K562 (cell line): Measurements from ENCODE around the gene PAX8. TPM values are rescaled to one million over a fixed set of nuclear protein-coding genes. Genes with fewer than 3 reads are reported as not detected.

Experiments used
- ATAC-seq: fragments of 200-7000 bp; cut with Tn5 transposase; 3 replicates; pipeline ENCODE4 v1.9.1; 2020; ENCODE audit warnings: moderate library complexity
- BruUV-seq: library from RNA; stranded (reverse); fragments of 400-500 nt; replicated peaks from 2 replicates; lab custom pipeline; 2021; lab: Mats Ljungman, UMichigan
- CTCF ChIA-PET: fragments of 300-600 bp; formaldehyde crosslinking; extraction: SDS; loops from one replicate; lab custom pipeline; 2021; ENCODE audit warnings: low intra/inter-chr PET ratio; lab: Yijun Ruan, JAX
- POLR2A ChIA-PET: fragments of 300-600, 350-650 bp; sonication (Branson Sonifier 250); formaldehyde crosslinking; extraction: SDS; loops from one replicate; lab custom pipeline; 2021; ENCODE audit warnings: antibody characterized with exemption, inconsistent platforms; lab: Yijun Ruan, JAX
- DNase-seq, 4 experiments: peaks; one replicate each; pipeline versions ENCODE4 v3.0.0 to v3.0.0-alpha.2; 2011 to 2018; ENCODE audit warnings: low spot score in 3 of 4, mixed read lengths in 3 of 4; ENCODE audit errors: extremely low read depth in 1 of 4
- FAIRE-seq: peaks from 2 replicates; lab custom pipeline; 2011; peaks lifted over from hg19 to GRCh38; lab: Jason Lieb, UNC
- H2AFZ ChIP-seq: 2 replicates; pipeline ENCODE4 v1.6.0; 2011; ENCODE audit warnings: low read depth, low read length, control low read depth, inconsistent platforms
- H3K27ac ChIP-seq: fragments of 200-600 bp; 3 replicates; pipeline ENCODE4 v1.8.0; 2011; ENCODE audit warnings: low read depth, mild to moderate bottlenecking, control low read depth, inconsistent platforms, low read length, moderate library complexity, mixed read lengths; ENCODE audit errors: extremely low read depth
- H3K27me3 ChIP-seq, 2 experiments: fragments of 300-600 bp in 1 of 2; 2 replicates in 1 of 2; 3 replicates in 1 of 2; pipeline versions ENCODE4 v1.6.0 to v1.8.0; 2011; ENCODE audit warnings: inconsistent platforms in 2 of 2, low read length in 2 of 2, mild to moderate bottlenecking in 1 of 2, mixed read lengths in 1 of 2, moderate library complexity in 1 of 2; ENCODE audit not compliant: control insufficient read depth in 2 of 2, insufficient read depth in 2 of 2
- H3K36me3 ChIP-seq: fragments of 300-600 bp; 3 replicates; pipeline ENCODE4 v1.8.0; 2011; ENCODE audit warnings: mild to moderate bottlenecking, low read length, inconsistent platforms; ENCODE audit not compliant: control insufficient read depth, insufficient read depth
- H3K4me1 ChIP-seq, 2 experiments: fragments of 200-600 bp in 1 of 2; replicated peaks in 1 of 2; 2 replicates in 1 of 2; 3 replicates in 1 of 2; pipeline versions ENCODE4 v1.5.1 to v1.8.0; 2011; ENCODE audit warnings: inconsistent platforms in 2 of 2, low read length in 2 of 2, mild to moderate bottlenecking in 1 of 2, mixed read lengths in 1 of 2, moderate library complexity in 1 of 2; ENCODE audit not compliant: control insufficient read depth in 2 of 2, insufficient read depth in 2 of 2
- H3K4me2 ChIP-seq: 2 replicates; pipeline ENCODE4 v1.6.1; 2011; ENCODE audit warnings: low read length, control low read depth, inconsistent platforms, mixed read lengths; ENCODE audit not compliant: insufficient read depth
- H3K4me3 ChIP-seq: fragments of 200-600 bp; sonication (generic), shearing (Covaris generic); 2 replicates; pipeline ENCODE4 v1.5.1; 2016; ENCODE audit warnings: control low read depth, inconsistent platforms
- H3K79me2 ChIP-seq: fragments of 200-600 bp; 3 replicates; pipeline ENCODE4 v1.8.0; 2011; ENCODE audit warnings: low read length, inconsistent platforms; ENCODE audit not compliant: control insufficient read depth, insufficient read depth
- H3K9ac ChIP-seq, 2 experiments: 2 replicates each; pipeline versions ENCODE4 v1.6.0 to v1.6.1; 2011; ENCODE audit warnings: low read depth in 2 of 2, low read length in 2 of 2, control low read depth in 1 of 2, inconsistent platforms in 1 of 2, mild to moderate bottlenecking in 1 of 2, mixed read lengths in 1 of 2; ENCODE audit not compliant: insufficient read depth in 1 of 2
- H3K9me1 ChIP-seq: one replicate; pipeline ENCODE4 v1.6.0; 2011; ENCODE audit warnings: inconsistent platforms, mild to moderate bottlenecking, low read length, moderate library complexity; ENCODE audit not compliant: control insufficient read depth, insufficient read depth
- H3K9me3 ChIP-seq: replicated peaks from 2 replicates; pipeline ENCODE4 v1.5.1; 2011; ENCODE audit warnings: low read depth, low read length, inconsistent platforms; ENCODE audit not compliant: control insufficient read depth, insufficient read depth
- H4K20me1 ChIP-seq: replicated peaks from 2 replicates; pipeline ENCODE4 v1.6.1; 2011; ENCODE audit warnings: low read length, inconsistent platforms, mixed read lengths; ENCODE audit not compliant: control insufficient read depth, insufficient read depth
- PCBP1 ChIP-seq: fragments of 200-400 bp; formaldehyde crosslinking; IDR thresholded peaks from 2 replicates; pipeline ENCODE4 v1.6.1; 2018; ENCODE audit warnings: mild to moderate bottlenecking, low read depth, low read length; ENCODE audit not compliant: poor library complexity, severe bottlenecking
- PHB ChIP-seq: fragments of 250-450 bp; sonication (Bioruptor Pico); IDR thresholded peaks from 2 replicates; pipeline ENCODE4 v1.5.0; 2021
- SMARCA4 ChIP-seq: fragments of 450-650 bp; IDR thresholded peaks from 2 replicates; pipeline ENCODE4 v1.6.1; 2016
- SPI1 ChIP-seq: IDR thresholded peaks from 2 replicates; pipeline ENCODE4 v1.6.1; 2011; ENCODE audit warnings: low read depth, low read length, control low read depth, borderline replicate concordance
- ZNF263 ChIP-seq: sonication (generic); formaldehyde crosslinking; IDR thresholded peaks from 2 replicates; pipeline ENCODE4 v1.8.0; 2022; ENCODE audit warnings: mild to moderate bottlenecking, missing genetic modification reagents, borderline replicate concordance
- WGBS: fragments of 100-300 bp; shearing (Covaris generic); methylation state at CpG from one replicate; pipeline ENCODE4 v1.1.6; 2016; ENCODE audit warnings: low coverage, mixed read lengths; ENCODE audit not compliant: insufficient coverage; ENCODE audit errors: missing lambda C conversion rate; 5-methylcytosine and 5-hydroxymethylcytosine counted together
- in situ Hi-C: fragments of 300-500 bp; cut with MboI; formaldehyde crosslinking; loops from 4 replicates; pipeline ENCODE4 v1.15.0; 2018; ENCODE audit warnings: inconsistent platforms, mixed read lengths
- intact Hi-C: fragments of 100-400 bp; cut with micrococcal nuclease; formaldehyde crosslinking; loops from 2 replicates; pipeline ENCODE4 v1.14.2; 2022
- polyA plus RNA-seq, 8 experiments: library from polyadenylated mRNA; depleted of rRNA in 4 of 8; stranded (reverse) in 5 of 8; unstranded in 3 of 8; fragments of >200 nt; fragmentation: Nextera tagmentation in 2 of 8; fragmentation: Illumina TruSeq in 1 of 8; extraction: Ambion mirVana in 2 of 8; extraction: Trizol in 1 of 8; gene quantifications; 2 replicates each; pipeline versions ENCODE4 v1.2.1 to v1.2.3, GENCODE V29; 2011 to 2014; ENCODE audit warnings: inconsistent platforms in 1 of 8, missing spikeins in 1 of 8
- total RNA-seq, 7 experiments: library from RNA; depleted of rRNA in 6 of 7; stranded (reverse); fragments of >200 nt in 6 of 7; fragmentation: Illumina TruSeq in 2 of 7; extraction: Trizol in 2 of 7; gene quantifications; 2 replicates each; pipeline versions ENCODE4 v1.2.1 to v1.2.3, GENCODE V29; 2011 to 2021; ENCODE audit warnings: low replicate concordance in 1 of 7
- TF ChIP-seq, protein P1 (sequence below): IDR thresholded peaks from 2 replicates; pipeline ENCODE4 v1.6.1; 2011; ENCODE audit warnings: borderline replicate concordance, low read depth, mild to moderate bottlenecking, moderate library complexity, low read length; ENCODE audit not compliant: insufficient read depth, poor library complexity, severe bottlenecking

The PAX8 gene
- total and polyA plus RNA-seq, 9 of the 15 experiments (the other 6 are each of a cell fraction or from before 2014, with no cell fraction given), result 0.13 to 2.1 (median 0.51) TPM

DNA sequence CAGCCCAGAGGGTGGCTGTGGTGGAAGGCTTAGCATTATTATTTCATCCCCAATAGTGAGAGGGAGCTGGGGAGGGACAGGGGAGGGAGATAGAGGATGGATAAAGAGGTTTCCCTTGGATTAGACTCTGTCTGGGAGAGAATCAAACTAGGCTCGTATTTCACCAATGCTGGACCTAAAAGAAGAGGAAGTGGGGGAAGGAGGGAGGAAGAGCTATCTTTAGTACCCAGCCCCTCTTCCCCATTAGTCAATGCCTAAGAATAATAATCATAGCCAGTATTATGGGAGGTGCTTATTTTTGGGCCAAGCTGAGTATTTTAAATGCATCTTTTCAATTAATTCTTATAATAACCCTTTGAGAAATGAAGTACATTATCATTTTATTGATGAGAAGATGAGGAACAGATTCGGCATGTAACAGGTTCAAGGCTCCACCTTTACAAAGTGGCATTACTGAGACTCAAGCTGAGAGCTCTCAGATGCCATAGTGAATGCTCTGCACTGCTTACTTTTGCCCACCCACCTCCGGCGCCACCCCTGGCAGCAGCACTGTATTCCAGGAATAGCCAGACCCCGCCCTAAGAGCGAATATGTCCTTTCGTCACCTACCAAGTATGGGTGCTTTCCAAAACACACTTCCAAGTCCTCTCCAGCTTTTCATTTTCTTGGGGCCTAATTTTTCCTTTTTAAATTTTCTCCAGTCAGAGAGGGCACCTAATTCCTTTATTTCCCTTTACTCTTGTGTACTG lies 21.0 kb downstream of the PAX8 start:
- WGBS, result 45% methylated on average over 7 of the region's 7 CpGs
- TF ChIP-seq SPI1 (peak; percentile 90), PHB (no peak)
- intact Hi-C loops, result no loop called here

DNA sequence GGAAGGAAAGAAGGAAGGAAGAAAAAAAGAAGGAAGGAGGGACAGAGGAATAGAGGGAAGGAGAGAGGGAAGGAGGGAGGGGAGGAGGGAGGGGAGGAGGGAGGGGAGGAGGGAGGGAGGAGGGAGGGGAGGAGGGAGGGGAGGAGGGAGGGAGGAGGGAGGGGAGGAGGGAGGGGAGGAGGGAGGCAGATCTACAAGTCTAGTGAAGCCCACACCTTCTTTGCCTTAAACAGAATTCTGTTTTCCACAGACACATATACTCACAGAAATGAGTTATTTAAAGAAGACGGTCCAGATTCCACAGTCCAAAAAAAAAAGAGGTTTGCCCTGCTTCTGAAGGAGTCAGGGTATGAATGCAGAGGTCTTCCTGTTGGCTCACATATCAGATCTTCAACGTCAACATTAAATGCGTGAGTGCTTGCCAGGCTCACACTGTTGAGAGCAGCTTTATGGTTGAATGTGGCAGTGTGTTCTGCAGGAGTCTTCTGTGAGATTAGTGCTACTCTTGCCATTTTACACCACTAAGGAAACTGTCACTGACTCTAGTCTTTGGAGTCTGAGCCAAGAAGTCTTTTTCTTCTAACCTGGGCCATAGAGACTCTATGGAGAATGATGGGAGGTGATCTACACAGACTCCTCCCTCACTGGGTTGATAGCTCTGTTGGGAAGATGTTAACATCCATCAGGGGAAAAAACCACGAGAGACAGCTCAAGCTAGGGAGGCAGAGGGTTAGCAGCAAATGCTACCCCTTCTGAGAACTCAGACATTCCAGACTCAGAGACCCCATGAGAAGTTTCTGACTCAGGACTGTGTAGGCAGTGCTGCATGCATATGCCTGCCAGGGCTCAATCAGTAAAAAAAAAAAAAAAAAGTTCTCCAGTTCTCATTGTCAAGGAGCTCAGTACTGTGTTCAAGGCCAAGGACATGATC lies 23.3 kb downstream of the PAX8 start:
- no peaks in the 10 kb centered on the region for H3K27me3 ChIP-seq
- H3K4me3 ChIP-seq, result no peak overlapping the region
- no peaks in the 10 kb centered on the region for H4K20me1 ChIP-seq
- no peak overlapping the region for H3K4me2 ChIP-seq
- POLR2A ChIA-PET, result interaction anchor here (1.9 kb wide), 1 partner anchor 11 kb away, joined by 5 read pairs; no protein-coding TSS in a partner anchor
- CTCF ChIA-PET, result no interaction called here
- no peaks in the 10 kb centered on the region for H3K9me1 ChIP-seq
- no peak overlapping the region for H3K9ac ChIP-seq
- WGBS, result 73% methylated on average over 4 of the region's 4 CpGs
- no peak overlapping the region for H2AFZ ChIP-seq
- ATAC-seq (no peak), DNase-seq (no peak), FAIRE-seq (no peak)
- intact Hi-C loops (no loop called here), in situ Hi-C loops (no loop called here)
- H3K79me2 ChIP-seq, result no peaks in the 10 kb centered on the region
- no peaks in the 10 kb centered on the region for H3K9me3 ChIP-seq
- H3K27ac ChIP-seq, result no peak overlapping the region
- BruUV-seq, result no TSS peak
- peaks cover 0 to 13% of the 10 kb centered on the region in 2 experiments; a peak in 4 of 5 replicates for H3K4me1 ChIP-seq
- peaks cover 5% of the 10 kb centered on the region; the same call in 1 of the 3 replicates for H3K36me3 ChIP-seq
- TF ChIP-seq PCBP1 (peak; percentile 51), ZNF263 (CRISPR knock-in tag) (peak; percentile 91), SMARCA4 (no peak)
- TF ChIP-seq, protein P1, sequence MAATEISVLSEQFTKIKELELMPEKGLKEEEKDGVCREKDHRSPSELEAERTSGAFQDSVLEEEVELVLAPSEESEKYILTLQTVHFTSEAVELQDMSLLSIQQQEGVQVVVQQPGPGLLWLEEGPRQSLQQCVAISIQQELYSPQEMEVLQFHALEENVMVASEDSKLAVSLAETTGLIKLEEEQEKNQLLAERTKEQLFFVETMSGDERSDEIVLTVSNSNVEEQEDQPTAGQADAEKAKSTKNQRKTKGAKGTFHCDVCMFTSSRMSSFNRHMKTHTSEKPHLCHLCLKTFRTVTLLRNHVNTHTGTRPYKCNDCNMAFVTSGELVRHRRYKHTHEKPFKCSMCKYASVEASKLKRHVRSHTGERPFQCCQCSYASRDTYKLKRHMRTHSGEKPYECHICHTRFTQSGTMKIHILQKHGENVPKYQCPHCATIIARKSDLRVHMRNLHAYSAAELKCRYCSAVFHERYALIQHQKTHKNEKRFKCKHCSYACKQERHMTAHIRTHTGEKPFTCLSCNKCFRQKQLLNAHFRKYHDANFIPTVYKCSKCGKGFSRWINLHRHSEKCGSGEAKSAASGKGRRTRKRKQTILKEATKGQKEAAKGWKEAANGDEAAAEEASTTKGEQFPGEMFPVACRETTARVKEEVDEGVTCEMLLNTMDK, result no peak

More for the DNA sequence above, 21.0 kb downstream of the PAX8 start:
- CTCF ChIA-PET, result no interaction called here
- FAIRE-seq (no peak), ATAC-seq (no peak), DNase-seq (no peak)
- Histone ChIP-seq H3K9ac (no peak overlapping the region), H4K20me1 (no peaks in the 10 kb centered on the region; the same call in 1 of the 2 replicates), H3K4me1 (no peaks in the 10 kb centered on the region; a peak in 1 of 5 replicates), H3K4me3 (no peak overlapping the region), H3K9me3 (no peaks in the 10 kb centered on the region), H3K79me2 (no peaks in the 10 kb centered on the region), H3K4me2 (no peak overlapping the region), H3K27ac (no peak overlapping the region), H3K27me3 (no peaks in the 10 kb centered on the region), H3K36me3 (peaks cover 5% of the 10 kb centered on the region; the same call in 1 of the 3 replicates), H2AFZ (no peak overlapping the region), H3K9me1 (no peaks in the 10 kb centered on the region)
- in situ Hi-C loops, result no loop called here
- BruUV-seq, result no TSS peak
- POLR2A ChIA-PET, result interaction anchor here (1.5 to 1.9 kb wide), 2 partner anchors 9 kb away, joined by 4 to 5 read pairs; no protein-coding TSS in a partner anchor
